K562 (cell line): ENCODE data around the gene TM4SF5.

ENCODE experiments used
- DMBX1 ChIP-seq: fragments of 250-450 bp; sonication (Bioruptor Pico); IDR thresholded peaks from 2 replicates; pipeline ENCODE4 v1.8.0; 2022; ENCODE audit warnings: inconsistent platforms, mild to moderate bottlenecking, moderate library complexity, borderline replicate concordance
- ZNF253 ChIP-seq: fragments of 250-450 bp; sonication (Bioruptor Pico); conservative IDR thresholded peaks from 2 replicates; pipeline ENCODE4 v1.6.1; 2021; ENCODE audit warnings: mild to moderate bottlenecking

- TF ChIP-seq DMBX1 (CRISPR knock-in tag) (no peak), ZNF253 (no peak)
Measured at GRCh38 chr17:4810696-4811290, 39.1 kb downstream of the TM4SF5 start.
